Adrenal gland (tissue), 12 donors: ENCODE results near the gene IQSEC1. TPM values are rescaled to one million over a fixed set of nuclear protein-coding genes. Genes with fewer than 3 reads are reported as not detected.

Experiments used
- DNase-seq, 7 donors: peaks; one replicate each; pipeline ENCODE4 v3.0.0-alpha.2; 2019 to 2020
- H3K27ac ChIP-seq, 5 donors: fragments of 200-600 bp; sonication (generic) in 4 of 5; 1 replicate in 3 of 5; 2 replicates in 2 of 5; pipeline versions ENCODE4 v1.5.1 to v1.8.0; 2016 to 2020; ENCODE audit warnings: mild to moderate bottlenecking in 1 of 5
- H3K27me3 ChIP-seq: fragments of 200-600 bp; 2 replicates; pipeline ENCODE4 v1.8.0; 2021
- H3K36me3 ChIP-seq, 2 donors: fragments of 200-600 bp; replicated peaks in 1 of 2; 1 replicate in 1 of 2; 2 replicates in 1 of 2; pipeline versions ENCODE4 v1.5.1 to v1.8.0; 2018 to 2022
- H3K4me1 ChIP-seq, 2 donors: fragments of 200-600 bp; replicated peaks in 1 of 2; 1 replicate in 1 of 2; 2 replicates in 1 of 2; pipeline versions ENCODE4 v1.5.1 to v1.8.0; 2018 to 2021
- H3K4me3 ChIP-seq, 4 donors: fragments of 200-600 bp; sonication (generic) in 3 of 4; one replicate each; pipeline ENCODE4 v1.5.1; 2016 to 2018
- H3K9me3 ChIP-seq, 3 donors: fragments of 200-600 bp; sonication (generic) in 1 of 3; replicated peaks in 1 of 3; 1 replicate in 2 of 3; 2 replicates in 1 of 3; pipeline versions ENCODE4 v1.5.1 to v1.8.0; 2016 to 2021
- CTCF ChIP-seq, 6 experiments: fragments of 450-650 bp in 4 of 6; fragments of 200-600 bp in 2 of 6; sonication (generic) in 1 of 6; IDR thresholded peaks; 1 replicate in 5 of 6; 2 replicates in 1 of 6; pipeline versions ENCODE4 v1.5.1 to v1.8.0; 2016 to 2021; ENCODE audit warnings: antibody characterized with exemption in 6 of 6, mild to moderate bottlenecking in 2 of 6, moderate library complexity in 1 of 6
- POLR2A ChIP-seq, 2 donors: fragments of 450-650 bp; IDR thresholded peaks; one replicate each; pipeline ENCODE4 v1.6.1; 2017; ENCODE audit warnings: antibody characterized with exemption in 2 of 2, mild to moderate bottlenecking in 2 of 2, moderate library complexity in 1 of 2
- WGBS, 4 donors: extraction: QIAGEN DNeasy Blood & Tissue Kit in 2 of 4; methylation state at CpG; one replicate each; pipeline versions ENCODE4 v1.1.5 to v1.1.7; 2013 to 2017; 5-methylcytosine and 5-hydroxymethylcytosine counted together
- intact Hi-C, 2 donors: fragments of 100-400 bp; cut with DNase I; formaldehyde crosslinking; loops; one replicate each; pipeline versions ENCODE4 v1.14.1 to v1.15.0; 2022 to 2023
- polyA plus RNA-seq, 3 donors: library from polyadenylated mRNA; stranded (reverse); fragments of 200-250 nt in 2 of 3; fragments of 350-450 nt in 1 of 3; fragmentation: Illumina TruSeq in 1 of 3; extraction: RNeasy Lipid Tissue Mini Kit (QIAGEN cat#74804) in 1 of 3; gene quantifications; one replicate each; pipeline ENCODE4 v1.2.3, GENCODE V29; 2013 to 2014
- total RNA-seq, 9 donors: library from RNA; depleted of rRNA in 4 of 9; stranded (reverse); fragments of >200 nt in 4 of 9; fragments of 120-200 nt in 1 of 9; fragmentation: NEBNext Ultra II Directional in 1 of 9; extraction: Animal tissue kit (Norgen Biotek cat#: 25700) in 1 of 9; gene quantifications; one replicate each; pipeline versions ENCODE4 v1.1.0 to v1.2.4, GENCODE V29; 2013 to 2023
- donor health status: healthy with polysubstance abuse.
- donor health status: Bipolar disorder and iron deficiency.
- donor health status: DM: yes; HTN: yes; CAD: no.
- donor health status: DM: no; HTN: no; CAD: no.
- donor health status: DM: no; HTN: no; CAD: no.
- donor health status: DM: yes; HTN: yes; CAD: no.

The IQSEC1 gene
- total and polyA plus RNA-seq, 12 donors = 24.4 to 133 (median 94.2) TPM

- 56 to 79% (median 69%) methylated on average over 11 to 16 of the region's 16 CpGs for WGBS, 4 donors
Measured at GRCh38 chr3:13009132-13009945, 63.9 kb downstream of the IQSEC1 start.

GRCh38 chr3:13008155-13008995, 64.9 kb downstream of the IQSEC1 start:
- DNase-seq = peak in 1 of 7 donors; percentile 13
- Histone ChIP-seq H3K4me1 (peaks cover 24 to 74% of the 10 kb centered on the region in 2 donors), H3K4me3 (no peak overlapping the region), H3K9me3 (no peaks in the 10 kb centered on the region), H3K36me3 (no peaks in the 10 kb centered on the region), H3K27ac (peak overlapping the region in 2 of 5 donors; percentile 34 to 65), H3K27me3 (no peaks in the 10 kb centered on the region)
- TF ChIP-seq POLR2A (IDR thresholded peaks at IDR 0.05) (no peak), CTCF (IDR thresholded peaks at IDR 0.05) (no peak)
- WGBS, 4 donors = 72 to 83% (median 75%) methylated on average over 11 to 17 of the region's 17 CpGs
- intact Hi-C loops = no loop called here

More at GRCh38 chr3:13009132-13009945, 63.9 kb downstream of the IQSEC1 start:
- Histone ChIP-seq H3K27me3 (no peaks in the 10 kb centered on the region), H3K9me3 (no peaks in the 10 kb centered on the region), H3K36me3 (no peaks in the 10 kb centered on the region), H3K4me3 (no peak overlapping the region), H3K27ac (peak overlapping the region in 2 of 5 donors; percentile 34 to 65), H3K4me1 (peaks cover 21 to 72% of the 10 kb centered on the region in 2 donors)
- intact Hi-C loops = no loop called here
- TF ChIP-seq CTCF (IDR thresholded peaks at IDR 0.05) = no peak
- no peak for TF ChIP-seq POLR2A (IDR thresholded peaks at IDR 0.05)
- peak in 6 of 7 donors; percentile 64 to 78 (median 73) for DNase-seq

GRCh38 chr3:13007251-13007941, 65.8 kb downstream of the IQSEC1 start:
- peaks cover 19 to 65% of the 10 kb centered on the region in 2 donors for H3K4me1 ChIP-seq
- no peak overlapping the region for H3K4me3 ChIP-seq
- DNase-seq = peak in 1 of 7 donors; percentile 15
- H3K27ac ChIP-seq = no peak overlapping the region
- 79 to 83% (median 81%) methylated on average over 13 to 16 of the region's 16 CpGs for WGBS, 4 donors
- no peak for TF ChIP-seq POLR2A (IDR thresholded peaks at IDR 0.05)
- TF ChIP-seq CTCF (IDR thresholded peaks at IDR 0.05) = no peak
- no peaks in the 10 kb centered on the region for H3K9me3 ChIP-seq
- H3K36me3 ChIP-seq = no peaks in the 10 kb centered on the region
- no peaks in the 10 kb centered on the region for H3K27me3 ChIP-seq
- intact Hi-C loops = no loop called here
